OCI-LY7 (cell line): Measurements from ENCODE around the gene NRXN2. TPM values are rescaled to one million over a fixed set of nuclear protein-coding genes. Genes with fewer than 3 reads are reported as not detected.

Experiments
- BruUV-seq: library from RNA; stranded (reverse); fragments of 400-500 nt; replicated peaks from 2 replicates; lab custom pipeline; 2021; lab: Mats Ljungman, UMichigan
- CTCF ChIA-PET: fragments of 300-600 bp; sonication (Branson Sonifier 250); formaldehyde crosslinking; loops from one replicate; lab custom pipeline; 2022; ENCODE audit warnings: antibody characterized with exemption; ENCODE audit not compliant: unreplicated experiment; lab: Charles Lee
- POLR2A ChIA-PET: fragments of 300-600 bp; sonication (Branson Sonifier 250); formaldehyde crosslinking; loops from one replicate; lab custom pipeline; 2022; ENCODE audit warnings: antibody characterized with exemption; lab: Charles Lee
- DNase-seq: peaks from one replicate; pipeline ENCODE4 v3.0.0-alpha.2; 2015; ENCODE audit warnings: low spot score
- H2AFZ ChIP-seq: fragments of 200-600 bp; sonication (generic), shearing (Covaris generic); 2 replicates; pipeline ENCODE4 v1.6.1; 2014; ENCODE audit warnings: mild to moderate bottlenecking, antibody characterized with exemption, low read length, moderate library complexity
- H3K27ac ChIP-seq: fragments of 200-600 bp; sonication (generic); 2 replicates; pipeline ENCODE4 v1.5.1; 2014; ENCODE audit warnings: mixed run types, low read depth, mild to moderate bottlenecking, moderate library complexity, low read length, inconsistent platforms; ENCODE audit not compliant: poor library complexity, severe bottlenecking
- H3K36me3 ChIP-seq: fragments of 200-600 bp; sonication (generic); 2 replicates; pipeline ENCODE4 v1.6.1; 2014; ENCODE audit warnings: mild to moderate bottlenecking, antibody characterized with exemption, low read length, moderate library complexity, mixed read lengths; ENCODE audit not compliant: insufficient read depth
- H3K4me1 ChIP-seq: fragments of 200-600 bp; sonication (generic); 2 replicates; pipeline ENCODE4 v1.5.1; 2014; ENCODE audit warnings: mild to moderate bottlenecking, low read length; ENCODE audit not compliant: insufficient read depth, poor library complexity, severe bottlenecking
- H3K4me2 ChIP-seq: fragments of 200-600 bp; sonication (generic); 2 replicates; pipeline ENCODE4 v1.6.1; 2014; ENCODE audit warnings: mild to moderate bottlenecking, low read length
- H3K4me3 ChIP-seq: fragments of 200-600 bp; sonication (generic); 2 replicates; pipeline ENCODE4 v1.5.1; 2014; ENCODE audit warnings: mild to moderate bottlenecking, low read depth, low read length; ENCODE audit not compliant: poor library complexity, severe bottlenecking
- H3K79me2 ChIP-seq: fragments of 200-600 bp; sonication (generic); 2 replicates; pipeline ENCODE4 v1.6.1; 2016; ENCODE audit warnings: low read depth, mild to moderate bottlenecking, low read length, moderate library complexity, mixed read lengths; ENCODE audit not compliant: insufficient read depth
- H3K9me2 ChIP-seq: fragments of 200-600 bp; sonication (generic); 2 replicates; pipeline ENCODE4 v1.6.1; 2016; ENCODE audit warnings: mild to moderate bottlenecking, low read length, mixed read lengths; ENCODE audit not compliant: insufficient read depth
- H3K9me3 ChIP-seq: fragments of 200-600 bp; sonication (generic); 2 replicates; pipeline ENCODE4 v1.6.1; 2014; ENCODE audit warnings: mild to moderate bottlenecking, mixed run types, low read length, mixed read lengths
- H4K20me1 ChIP-seq: fragments of 200-600 bp; sonication (generic); 2 replicates; pipeline ENCODE4 v1.6.1; 2014; ENCODE audit warnings: mild to moderate bottlenecking, antibody characterized with exemption, low read length, moderate library complexity, mixed read lengths; ENCODE audit not compliant: insufficient read depth
- EZH2phosphoT487 ChIP-seq: fragments of 200-600 bp; sonication (generic); IDR thresholded peaks from 2 replicates; pipeline ENCODE4 v1.6.1; 2018; ENCODE audit warnings: low read depth, borderline replicate concordance, mild to moderate bottlenecking, mixed run types, antibody characterized with exemption, low read length, moderate library complexity, mixed read lengths
- intact Hi-C: fragments of 100-400 bp; cut with micrococcal nuclease; formaldehyde crosslinking; loops from one replicate; pipeline ENCODE4 v1.10.0; 2022; ENCODE audit not compliant: unreplicated experiment
- total RNA-seq, 2 experiments: library from RNA; depleted of rRNA in 1 of 2; stranded (reverse); fragments of >200 nt in 1 of 2; shearing (Covaris generic) in 1 of 2; gene quantifications; 2 replicates each; pipeline ENCODE4 v1.2.3, GENCODE V29; 2014 to 2022
- TF ChIP-seq, protein P1 (sequence below): fragments of 200-600 bp; sonication (generic); conservative IDR thresholded peaks from 2 replicates; pipeline ENCODE4 v1.5.1; 2014; ENCODE audit warnings: mild to moderate bottlenecking, antibody characterized with exemption, low read length, moderate library complexity, mixed read lengths

NRXN2 gene
- total RNA-seq, 2 experiments from 2014 or later, result 2.4 to 3.3 TPM

DNA sequence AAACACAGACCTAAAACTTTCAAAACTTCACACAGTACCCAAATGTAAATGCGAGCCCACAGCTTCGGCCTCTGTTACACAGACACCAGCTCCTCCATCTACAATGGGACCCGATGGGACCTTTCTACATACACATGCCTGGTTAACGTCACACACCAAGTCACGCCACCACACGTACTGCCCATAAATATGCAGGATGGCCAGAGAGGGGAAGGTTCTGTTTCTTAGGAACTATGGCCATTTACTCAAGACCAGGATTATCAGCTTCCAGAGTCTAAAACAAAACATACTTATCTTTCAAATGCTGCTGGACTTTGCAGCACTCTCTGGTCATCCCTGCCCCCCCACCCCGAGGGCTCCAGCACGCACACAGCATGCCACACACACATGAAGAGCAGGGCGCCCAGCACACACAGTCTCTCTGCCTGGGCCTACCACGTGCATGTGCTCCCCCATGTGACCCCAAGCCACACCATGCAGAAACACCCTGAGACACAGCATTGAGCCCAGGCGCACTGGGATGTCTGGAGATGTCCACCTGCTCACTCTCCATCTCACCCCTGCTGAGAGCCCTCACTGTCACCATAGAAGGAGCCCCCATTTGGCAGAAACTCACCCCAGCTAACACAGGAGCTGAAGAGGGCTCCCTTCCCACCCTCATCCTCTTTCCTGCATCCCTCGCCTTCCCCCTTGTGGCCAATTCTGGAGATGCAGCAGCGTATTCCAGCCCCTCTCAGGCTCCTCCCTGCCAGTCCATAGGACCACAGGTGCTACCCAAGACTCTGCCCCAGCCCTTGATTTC lies 70.2 kb downstream of the NRXN2 start:
- no TSS peak for BruUV-seq
- no peaks in the 10 kb centered on the region for H3K9me3 ChIP-seq
- H3K79me2 ChIP-seq, result no peaks in the 10 kb centered on the region
- no peak overlapping the region for H2AFZ ChIP-seq
- peak; percentile 73 for DNase-seq
- TF ChIP-seq, protein P1, sequence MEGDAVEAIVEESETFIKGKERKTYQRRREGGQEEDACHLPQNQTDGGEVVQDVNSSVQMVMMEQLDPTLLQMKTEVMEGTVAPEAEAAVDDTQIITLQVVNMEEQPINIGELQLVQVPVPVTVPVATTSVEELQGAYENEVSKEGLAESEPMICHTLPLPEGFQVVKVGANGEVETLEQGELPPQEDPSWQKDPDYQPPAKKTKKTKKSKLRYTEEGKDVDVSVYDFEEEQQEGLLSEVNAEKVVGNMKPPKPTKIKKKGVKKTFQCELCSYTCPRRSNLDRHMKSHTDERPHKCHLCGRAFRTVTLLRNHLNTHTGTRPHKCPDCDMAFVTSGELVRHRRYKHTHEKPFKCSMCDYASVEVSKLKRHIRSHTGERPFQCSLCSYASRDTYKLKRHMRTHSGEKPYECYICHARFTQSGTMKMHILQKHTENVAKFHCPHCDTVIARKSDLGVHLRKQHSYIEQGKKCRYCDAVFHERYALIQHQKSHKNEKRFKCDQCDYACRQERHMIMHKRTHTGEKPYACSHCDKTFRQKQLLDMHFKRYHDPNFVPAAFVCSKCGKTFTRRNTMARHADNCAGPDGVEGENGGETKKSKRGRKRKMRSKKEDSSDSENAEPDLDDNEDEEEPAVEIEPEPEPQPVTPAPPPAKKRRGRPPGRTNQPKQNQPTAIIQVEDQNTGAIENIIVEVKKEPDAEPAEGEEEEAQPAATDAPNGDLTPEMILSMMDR, result peak; percentile 88
- TF ChIP-seq EZH2phosphoT487, result no peak
- ChIA-PET CTCF (interaction anchor here (0.6 kb wide), 1 partner anchor 37 kb away, joined by 3 read pairs; no protein-coding TSS in a partner anchor), POLR2A (no interaction called here)
- no peak overlapping the region for H3K4me3 ChIP-seq
- H4K20me1 ChIP-seq, result no peaks in the 10 kb centered on the region
- no peaks in the 10 kb centered on the region for H3K9me2 ChIP-seq
- H3K36me3 ChIP-seq, result no peaks in the 10 kb centered on the region
- H3K4me1 ChIP-seq, result peaks cover 17% of the 10 kb centered on the region
- no peak overlapping the region for H3K4me2 ChIP-seq
- intact Hi-C loops, result loop anchor here (1.0 to 10.0 kb wide), 3 partner anchors 99 to 278 kb away; no protein-coding TSS in a partner anchor
- H3K27ac ChIP-seq, result no peak overlapping the region

DNA sequence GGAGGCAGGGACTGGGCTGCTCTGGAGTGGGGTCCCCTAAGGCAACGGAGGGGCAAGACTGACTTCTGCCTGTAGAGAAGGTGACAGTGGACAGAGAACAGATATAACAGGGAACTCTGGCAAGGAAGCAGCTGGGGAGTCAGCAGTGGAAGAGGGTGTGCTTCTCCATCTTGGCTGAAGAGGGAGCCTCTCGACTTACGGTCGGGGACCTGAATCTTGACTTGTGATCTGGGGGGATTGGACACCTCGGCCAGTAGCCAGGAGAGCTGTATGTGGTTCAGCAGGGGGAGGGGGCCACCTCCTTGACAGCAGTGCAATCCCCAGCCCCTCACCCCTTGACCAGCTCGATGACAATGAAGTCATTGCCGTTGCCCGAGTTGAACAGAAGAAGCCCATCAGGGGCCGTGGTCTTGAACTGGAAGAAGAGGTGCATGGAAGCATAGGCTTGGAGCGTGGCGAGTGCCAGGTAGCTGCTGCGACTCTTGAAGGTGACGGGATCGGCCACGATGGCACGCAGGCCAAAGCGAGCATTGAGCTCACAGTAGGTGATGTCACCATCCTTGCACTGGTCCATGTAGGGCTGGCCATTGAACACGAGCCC lies 72.0 kb downstream of the NRXN2 start:
- Histone ChIP-seq H3K4me1 (peaks cover 17% of the 10 kb centered on the region), H3K27ac (no peak overlapping the region), H3K36me3 (no peaks in the 10 kb centered on the region), H3K79me2 (no peaks in the 10 kb centered on the region), H2AFZ (no peak overlapping the region), H3K9me3 (no peaks in the 10 kb centered on the region), H3K4me2 (no peak overlapping the region), H3K9me2 (no peaks in the 10 kb centered on the region), H3K4me3 (no peak overlapping the region), H4K20me1 (no peaks in the 10 kb centered on the region)
- intact Hi-C loops, result loop anchor here (1.0 to 10.0 kb wide), 3 partner anchors 72 to 276 kb away; partner anchors contain the start of gene NRXN2
- CTCF ChIA-PET, result interaction anchor here (1.4 to 1.9 kb wide), 2 partner anchors 38 to 202 kb away, joined by 5 to 9 read pairs; no protein-coding TSS in a partner anchor
- TF ChIP-seq, protein P1, result peak; percentile 76
- no peak for TF ChIP-seq EZH2phosphoT487
- no TSS peak for BruUV-seq
- peak; percentile 53 for DNase-seq
- POLR2A ChIA-PET, result no interaction called here
